ENCODE results near the gene CACNG3. TPM values are rescaled to one million over a fixed set of nuclear protein-coding genes. Genes with fewer than 3 reads are reported as not detected.

CACNG3 gene
- total RNA-seq, 3 donors from 2014 or later, result not detected

- Mint-ChIP-seq H3K36me3 (ENCODE audit: insufficient read depth) (no peaks in the 10 kb centered on the region), H3K4me3 (no peak overlapping the region), H3K9me3 (no peaks in the 10 kb centered on the region), H3K4me1 (ENCODE audit: low read depth) (peaks cover 2% of the 10 kb centered on the region), H3K27me3 (ENCODE audit: low read depth) (peaks cover 54% of the 10 kb centered on the region)
- DNase-seq, result peak; percentile 11
- ATAC-seq, result peak; percentile 77 to 89
Measured at GRCh38 chr16:24253192-24253591, 2.9 kb upstream of the CACNG3 start.

DNA sequence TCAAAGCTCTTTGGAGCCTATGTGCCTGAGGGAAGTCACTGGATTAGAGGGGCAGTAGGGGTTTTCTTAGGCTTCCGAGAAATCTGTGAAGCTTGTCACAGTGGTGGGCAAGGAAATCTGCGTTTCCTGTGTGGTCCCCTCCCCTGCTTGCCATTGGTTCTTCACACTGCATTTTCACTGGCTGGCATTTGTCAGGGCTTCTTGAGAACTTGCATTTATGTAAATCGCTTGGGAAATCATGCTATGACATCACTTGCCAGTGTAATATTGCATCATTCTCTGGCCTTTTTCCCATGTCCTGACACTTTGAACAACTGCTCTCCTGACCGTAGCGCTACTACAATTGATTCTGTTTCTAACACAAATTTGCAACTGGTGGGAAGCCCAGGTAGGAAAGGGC, 1.8 kb downstream of the CACNG3 start:
- no peaks in the 10 kb centered on the region for H3K4me1 Mint-ChIP-seq (ENCODE audit: low read depth)

DNA sequence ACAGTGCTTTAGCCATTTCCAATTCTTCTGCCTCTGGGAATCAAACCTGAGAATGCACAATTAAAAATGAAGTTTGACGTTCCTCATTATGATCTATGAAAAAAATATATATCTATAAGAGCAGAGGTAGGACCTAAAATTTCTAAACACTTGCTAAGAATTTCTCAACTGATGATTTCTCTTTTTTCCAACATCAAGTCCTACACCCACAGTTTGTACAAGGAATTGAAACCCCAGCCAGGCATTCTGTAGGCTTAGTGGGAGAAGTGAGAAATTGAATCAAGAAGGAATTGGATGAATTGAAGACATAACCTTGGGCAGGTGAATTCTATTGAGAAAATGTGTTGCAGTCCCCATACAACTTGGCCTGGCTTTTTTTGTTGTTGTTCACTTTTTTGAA, 2.7 kb downstream of the CACNG3 start:
- DNase-seq (no peak), ATAC-seq (no peak)
- no peaks in the 10 kb centered on the region for H3K36me3 Mint-ChIP-seq (ENCODE audit: insufficient read depth)
- H3K4me3 Mint-ChIP-seq, result no peak overlapping the region
- peaks cover 72% of the 10 kb centered on the region for H3K27me3 Mint-ChIP-seq (ENCODE audit: low read depth)
- no peaks in the 10 kb centered on the region for H3K9me3 Mint-ChIP-seq
- H3K4me1 Mint-ChIP-seq (ENCODE audit: low read depth), result no peaks in the 10 kb centered on the region

More for the DNA sequence above, 1.8 kb downstream of the CACNG3 start:
- Mint-ChIP-seq H3K36me3 (ENCODE audit: insufficient read depth) (no peaks in the 10 kb centered on the region), H3K4me3 (no peak overlapping the region), H3K27me3 (ENCODE audit: low read depth) (peaks cover 77% of the 10 kb centered on the region), H3K9me3 (no peaks in the 10 kb centered on the region)
- no peak for DNase-seq
- no peak for ATAC-seq

DNA sequence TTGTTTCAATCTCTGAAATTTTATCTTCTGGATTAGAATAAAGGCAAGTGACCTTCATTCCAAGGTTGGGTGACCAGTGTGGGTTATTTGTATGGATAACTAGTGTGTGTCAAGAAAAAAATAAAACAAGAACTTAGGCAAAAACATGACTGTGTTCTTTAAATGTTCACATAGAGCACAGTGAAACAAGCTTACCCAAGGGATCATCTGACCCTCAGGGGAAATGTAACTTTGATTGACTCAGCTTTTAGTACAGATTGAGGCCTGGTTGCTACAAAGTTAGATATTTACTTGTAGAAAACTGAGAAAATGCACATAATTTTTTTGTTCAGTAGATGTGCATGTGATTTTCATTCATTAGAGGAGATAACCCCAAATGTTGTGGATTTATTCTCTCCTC, 6.7 kb downstream of the CACNG3 start:
- H3K36me3 Mint-ChIP-seq (ENCODE audit: insufficient read depth), result no peaks in the 10 kb centered on the region
- no peak for ATAC-seq
- no peaks in the 10 kb centered on the region for H3K9me3 Mint-ChIP-seq
- DNase-seq, result no peak
- H3K27me3 Mint-ChIP-seq (ENCODE audit: low read depth), result peaks cover 43% of the 10 kb centered on the region
- no peaks in the 10 kb centered on the region for H3K4me1 Mint-ChIP-seq (ENCODE audit: low read depth)
- no peak overlapping the region for H3K4me3 Mint-ChIP-seq

- no peak for ATAC-seq
- no peak for DNase-seq
- Mint-ChIP-seq H3K36me3 (ENCODE audit: insufficient read depth) (no peaks in the 10 kb centered on the region), H3K4me1 (ENCODE audit: low read depth) (no peaks in the 10 kb centered on the region), H3K4me3 (no peak overlapping the region), H3K9me3 (no peaks in the 10 kb centered on the region), H3K27me3 (ENCODE audit: low read depth) (peaks cover 34% of the 10 kb centered on the region)
Measured at GRCh38 chr16:24270721-24271442, 14.7 kb downstream of the CACNG3 start.

DNA sequence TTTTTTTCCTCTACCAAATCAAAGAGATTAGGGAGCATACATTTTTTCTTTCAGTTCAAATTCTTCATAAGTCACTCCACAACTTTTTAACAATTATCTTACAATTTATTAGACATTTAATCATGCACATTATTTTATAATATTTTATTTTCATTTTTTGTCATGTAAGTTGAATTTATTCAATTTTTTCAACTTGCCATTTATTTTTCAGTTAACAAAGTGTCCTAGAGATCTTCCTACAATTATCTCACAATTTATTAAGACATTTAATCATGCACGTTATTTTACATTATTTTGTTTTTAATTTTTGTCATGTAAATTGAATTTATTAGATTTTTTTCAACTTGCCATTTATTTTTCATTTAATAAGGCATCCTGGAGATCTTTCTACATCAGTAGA, 16.2 kb downstream of the CACNG3 start:
- no peak overlapping the region for H3K4me3 Mint-ChIP-seq
- no peaks in the 10 kb centered on the region for H3K36me3 Mint-ChIP-seq (ENCODE audit: insufficient read depth)
- ATAC-seq, result no peak
- no peak for DNase-seq
- H3K4me1 Mint-ChIP-seq (ENCODE audit: low read depth), result no peaks in the 10 kb centered on the region
- H3K9me3 Mint-ChIP-seq, result no peaks in the 10 kb centered on the region
- peaks cover 32% of the 10 kb centered on the region for H3K27me3 Mint-ChIP-seq (ENCODE audit: low read depth)

GRCh38 chr16:24273508-24274182, 17.5 kb downstream of the CACNG3 start:
- ATAC-seq (no peak), DNase-seq (no peak)
- H3K9me3 Mint-ChIP-seq, result no peaks in the 10 kb centered on the region
- H3K4me1 Mint-ChIP-seq (ENCODE audit: low read depth), result no peaks in the 10 kb centered on the region
- peaks cover 28% of the 10 kb centered on the region for H3K27me3 Mint-ChIP-seq (ENCODE audit: low read depth)
- no peaks in the 10 kb centered on the region for H3K36me3 Mint-ChIP-seq (ENCODE audit: insufficient read depth)
- H3K4me3 Mint-ChIP-seq, result no peak overlapping the region

- H3K9me3 Mint-ChIP-seq, result no peaks in the 10 kb centered on the region
- no peak overlapping the region for H3K4me3 Mint-ChIP-seq
- peaks cover 30% of the 10 kb centered on the region for H3K27me3 Mint-ChIP-seq (ENCODE audit: low read depth)
Measured at GRCh38 chr16:24275413-24275812, 19.3 kb downstream of the CACNG3 start.

GRCh38 chr16:24279982-24280515, 23.9 kb downstream of the CACNG3 start:
- no peak for ATAC-seq
- Mint-ChIP-seq H3K4me1 (ENCODE audit: low read depth) (no peaks in the 10 kb centered on the region), H3K27me3 (ENCODE audit: low read depth) (peaks cover 18% of the 10 kb centered on the region)

More at GRCh38 chr16:24275413-24275812, 19.3 kb downstream of the CACNG3 start:
- H3K4me1 Mint-ChIP-seq (ENCODE audit: low read depth), result no peaks in the 10 kb centered on the region
- ATAC-seq (no peak), DNase-seq (no peak)
- H3K36me3 Mint-ChIP-seq (ENCODE audit: insufficient read depth), result no peaks in the 10 kb centered on the region

GRCh38 chr16:24281466-24281865, 25.3 kb downstream of the CACNG3 start:
- Mint-ChIP-seq H3K9me3 (no peaks in the 10 kb centered on the region), H3K36me3 (ENCODE audit: insufficient read depth) (no peaks in the 10 kb centered on the region), H3K4me3 (no peak overlapping the region), H3K4me1 (ENCODE audit: low read depth) (no peaks in the 10 kb centered on the region), H3K27me3 (ENCODE audit: low read depth) (peaks cover 14% of the 10 kb centered on the region)
- DNase-seq (no peak), ATAC-seq (no peak)

More at GRCh38 chr16:24279982-24280515, 23.9 kb downstream of the CACNG3 start:
- no peak overlapping the region for H3K4me3 Mint-ChIP-seq
- no peaks in the 10 kb centered on the region for H3K9me3 Mint-ChIP-seq
- H3K36me3 Mint-ChIP-seq (ENCODE audit: insufficient read depth), result no peaks in the 10 kb centered on the region
- no peak for DNase-seq

DNA sequence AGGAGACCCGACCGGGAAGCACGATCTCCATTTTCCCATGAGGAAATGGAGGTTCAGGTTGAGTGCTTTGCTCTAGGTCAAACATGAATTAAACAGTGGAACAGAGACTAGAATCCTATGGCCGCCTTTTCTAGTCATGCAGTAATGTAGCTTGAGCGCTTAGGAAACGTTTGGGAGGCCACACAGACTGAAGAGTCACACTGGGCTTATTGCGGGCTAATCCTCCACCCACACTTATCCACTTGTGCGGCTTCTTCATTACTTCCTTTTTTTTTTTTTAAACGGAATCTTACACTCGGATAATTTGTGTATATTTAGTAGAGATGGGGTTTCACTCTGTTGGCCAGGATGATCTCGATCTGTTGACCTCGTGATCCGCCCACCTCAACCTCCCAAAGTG, 26.0 kb downstream of the CACNG3 start:
- peaks cover 15% of the 10 kb centered on the region for H3K27me3 Mint-ChIP-seq (ENCODE audit: low read depth)

DNA sequence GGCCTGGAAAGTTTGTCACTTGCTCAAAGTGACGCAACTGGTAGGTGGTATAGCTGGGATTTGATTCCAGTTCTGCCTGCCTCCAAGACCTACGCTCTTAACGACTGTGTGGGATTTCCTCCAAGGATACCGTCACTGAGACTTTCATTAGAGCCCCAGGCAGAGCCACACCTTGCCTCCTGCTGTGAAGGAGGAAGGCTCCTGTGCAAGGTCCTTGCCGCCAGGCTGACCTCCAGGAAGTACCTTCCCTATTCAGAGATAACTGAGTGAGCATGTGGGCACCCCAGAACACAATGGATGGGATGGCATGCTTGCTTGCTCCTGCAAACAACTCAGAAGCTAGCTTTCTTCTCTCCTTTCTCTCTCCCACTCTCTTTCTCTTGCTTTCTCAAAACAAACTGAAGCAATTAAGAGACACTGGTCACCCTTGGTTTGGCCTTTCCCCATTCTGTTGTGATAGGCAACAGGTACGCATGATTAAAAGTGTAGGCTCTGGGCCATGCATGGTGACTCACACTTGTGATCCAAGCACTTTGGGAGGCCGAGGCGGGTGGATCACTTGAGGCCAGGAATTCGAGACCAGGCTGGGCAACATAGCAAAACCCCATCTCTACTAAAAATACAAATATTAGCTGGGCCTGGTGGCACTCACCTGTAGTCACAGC, 30.7 kb downstream of the CACNG3 start:
- DNase-seq, result no peak
- H3K27me3 Mint-ChIP-seq (ENCODE audit: low read depth), result peaks cover 11% of the 10 kb centered on the region
- no peaks in the 10 kb centered on the region for H3K4me1 Mint-ChIP-seq (ENCODE audit: low read depth)
- no peak for ATAC-seq
- H3K4me3 Mint-ChIP-seq, result no peak overlapping the region
- no peaks in the 10 kb centered on the region for H3K36me3 Mint-ChIP-seq (ENCODE audit: insufficient read depth)
- H3K9me3 Mint-ChIP-seq, result no peaks in the 10 kb centered on the region

More for the DNA sequence above, 26.0 kb downstream of the CACNG3 start:
- Mint-ChIP-seq H3K4me3 (no peak overlapping the region), H3K4me1 (ENCODE audit: low read depth) (no peaks in the 10 kb centered on the region), H3K36me3 (ENCODE audit: insufficient read depth) (no peaks in the 10 kb centered on the region), H3K9me3 (no peaks in the 10 kb centered on the region)
- no peak for DNase-seq
- ATAC-seq, result no peak

DNA sequence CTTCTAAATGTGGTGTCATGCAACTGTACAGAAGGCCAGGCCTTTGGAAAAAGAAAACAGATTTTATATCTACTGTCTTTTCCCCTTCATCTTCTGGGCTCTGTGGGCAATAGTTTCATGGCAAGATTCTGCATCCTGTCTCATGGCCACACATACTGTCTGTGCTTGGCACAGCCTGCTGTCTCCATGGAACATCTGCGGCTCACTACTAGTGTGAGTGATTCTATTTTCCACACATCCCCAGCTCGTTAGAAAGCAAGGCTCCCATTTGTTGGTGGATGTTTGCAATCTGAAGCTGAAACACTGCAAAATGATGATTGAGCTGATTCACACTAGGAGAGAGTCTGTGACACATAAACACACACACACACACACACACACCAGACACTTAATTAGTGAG, 32.4 kb downstream of the CACNG3 start:
- ATAC-seq (no peak), DNase-seq (no peak)
- Mint-ChIP-seq H3K36me3 (ENCODE audit: insufficient read depth) (no peaks in the 10 kb centered on the region), H3K9me3 (no peaks in the 10 kb centered on the region), H3K4me3 (no peak overlapping the region), H3K4me1 (ENCODE audit: low read depth) (no peaks in the 10 kb centered on the region), H3K27me3 (ENCODE audit: low read depth) (peaks cover 24% of the 10 kb centered on the region)

DNA sequence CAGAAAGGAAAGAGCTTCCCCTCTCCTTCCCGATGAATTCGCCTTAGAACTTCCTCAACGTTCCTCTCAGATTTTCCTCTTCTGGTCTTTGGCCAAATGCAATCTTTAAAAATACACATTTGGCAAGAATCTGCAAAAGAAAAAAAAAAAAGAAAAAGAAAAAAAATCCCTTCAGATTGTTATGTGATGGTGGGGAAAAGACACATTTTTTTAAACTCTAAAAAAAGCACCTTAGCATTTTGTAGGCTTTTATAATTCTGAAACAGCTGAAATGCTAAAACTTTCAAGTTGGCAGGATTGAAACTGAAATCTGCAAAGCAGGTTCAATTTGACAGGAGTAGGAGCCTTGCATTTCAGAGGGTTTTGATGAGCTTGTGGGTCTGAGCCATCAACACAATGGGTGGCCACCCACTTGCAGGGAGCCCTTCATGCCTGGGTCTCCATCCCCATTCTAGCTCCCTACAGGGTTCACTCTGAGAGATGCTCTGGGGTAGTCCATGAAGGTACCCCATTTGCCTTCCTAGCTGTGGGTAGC, 33.1 kb downstream of the CACNG3 start:
- Mint-ChIP-seq H3K9me3 (no peaks in the 10 kb centered on the region), H3K27me3 (ENCODE audit: low read depth) (peaks cover 24% of the 10 kb centered on the region), H3K36me3 (ENCODE audit: insufficient read depth) (no peaks in the 10 kb centered on the region), H3K4me1 (ENCODE audit: low read depth) (no peaks in the 10 kb centered on the region), H3K4me3 (no peak overlapping the region)
- DNase-seq (no peak), ATAC-seq (no peak)

Data from activated T-cell treated with anti-CD3 and anti-CD28 coated beads, Interleukin-2, amount 50 U/mL, for 4 hours (primary cell).